H1 (cell line): Measurements from ENCODE around the gene IQCM.

ENCODE experiments used
- CTCF ChIP-seq, 3 experiments: IDR thresholded peaks; 1 replicate in 2 of 3; 2 replicates in 1 of 3; pipeline versions ENCODE4 v1.5.1 to v1.6.1; 2011; ENCODE audit warnings: low read length in 3 of 3, mild to moderate bottlenecking in 3 of 3, inconsistent platforms in 2 of 3, low read depth in 1 of 3, moderate library complexity in 1 of 3; ENCODE audit not compliant: insufficient read depth in 1 of 3; ENCODE audit errors: control extremely low read depth in 1 of 3
- EZH2 ChIP-seq: fragments of 200-600 bp; sonication (generic); IDR thresholded peaks from 2 replicates; pipeline ENCODE4 v1.7.1; 2012; ENCODE audit warnings: low read depth, mild to moderate bottlenecking, moderate library complexity, low read length, inconsistent platforms; ENCODE audit not compliant: severe bottlenecking
- JUN ChIP-seq: IDR thresholded peaks from 2 replicates; pipeline ENCODE4 v1.6.1; 2011; ENCODE audit warnings: low read depth, mild to moderate bottlenecking, improper control_type of control experiment, low read length
- KDM1A ChIP-seq: fragments of 200-600, 300-600 bp; sonication (generic); IDR thresholded peaks from 2 replicates; pipeline ENCODE4 v1.7.1; 2016; ENCODE audit warnings: mild to moderate bottlenecking, low read length, borderline replicate concordance
- POLR2A ChIP-seq, 2 experiments: IDR thresholded peaks; 1 replicate in 1 of 2; 2 replicates in 1 of 2; pipeline ENCODE4 v1.6.1; 2011; ENCODE audit warnings: low read depth in 2 of 2, low read length in 2 of 2, mild to moderate bottlenecking in 2 of 2; ENCODE audit errors: control extremely low read depth in 1 of 2
- RNF2 ChIP-seq: fragments of 200-900, 300-1000 bp; sonication (generic); IDR thresholded peaks from 2 replicates; pipeline ENCODE4 v1.7.1; 2016; ENCODE audit warnings: borderline replicate concordance, low read depth, mild to moderate bottlenecking, antibody characterized with exemption, low read length; ENCODE audit not compliant: poor library complexity, severe bottlenecking; ENCODE audit errors: missing control alignments

- TF ChIP-seq JUN: no peak
- no peak for TF ChIP-seq KDM1A
- TF ChIP-seq EZH2: no peak
- TF ChIP-seq CTCF (IDR thresholded peaks at IDR 0.05; ENCODE audit: control extremely low read depth in 1 of 3, insufficient read depth in 1 of 3, low read depth in 1 of 3, low read length in 3 of 3): no peak
- no peak for TF ChIP-seq RNF2
- TF ChIP-seq POLR2A (IDR thresholded peaks at IDR 0.05; ENCODE audit: control extremely low read depth in 1 of 2, low read depth in 2 of 2, low read length in 2 of 2): no peak
Observed at GRCh38 chr4:149589826-149590225, 225.8 kb downstream of the IQCM start.
